ENCODE data around the gene TPST1. TPM values are rescaled to one million over a fixed set of nuclear protein-coding genes. Genes with fewer than 3 reads are reported as not detected.

TPST1 gene
- total RNA-seq, 4 donors from 2014 or later, result 1.5 to 28.3 (median 9.7) TPM

- 59 to 64% methylated on average over 3 to 8 of the region's 8 CpGs for WGBS, 2 donors (ENCODE audit: low coverage in 1 of 2)
- no peak for TF ChIP-seq POLR2A (IDR thresholded peaks at IDR 0.05)
- no peak for TF ChIP-seq POLR2AphosphoS5 (IDR thresholded peaks at IDR 0.05)
- TF ChIP-seq, protein P1, sequence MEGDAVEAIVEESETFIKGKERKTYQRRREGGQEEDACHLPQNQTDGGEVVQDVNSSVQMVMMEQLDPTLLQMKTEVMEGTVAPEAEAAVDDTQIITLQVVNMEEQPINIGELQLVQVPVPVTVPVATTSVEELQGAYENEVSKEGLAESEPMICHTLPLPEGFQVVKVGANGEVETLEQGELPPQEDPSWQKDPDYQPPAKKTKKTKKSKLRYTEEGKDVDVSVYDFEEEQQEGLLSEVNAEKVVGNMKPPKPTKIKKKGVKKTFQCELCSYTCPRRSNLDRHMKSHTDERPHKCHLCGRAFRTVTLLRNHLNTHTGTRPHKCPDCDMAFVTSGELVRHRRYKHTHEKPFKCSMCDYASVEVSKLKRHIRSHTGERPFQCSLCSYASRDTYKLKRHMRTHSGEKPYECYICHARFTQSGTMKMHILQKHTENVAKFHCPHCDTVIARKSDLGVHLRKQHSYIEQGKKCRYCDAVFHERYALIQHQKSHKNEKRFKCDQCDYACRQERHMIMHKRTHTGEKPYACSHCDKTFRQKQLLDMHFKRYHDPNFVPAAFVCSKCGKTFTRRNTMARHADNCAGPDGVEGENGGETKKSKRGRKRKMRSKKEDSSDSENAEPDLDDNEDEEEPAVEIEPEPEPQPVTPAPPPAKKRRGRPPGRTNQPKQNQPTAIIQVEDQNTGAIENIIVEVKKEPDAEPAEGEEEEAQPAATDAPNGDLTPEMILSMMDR (IDR thresholded peaks at IDR 0.05), result no peak
- TF ChIP-seq EP300 (IDR thresholded peaks at IDR 0.05; ENCODE audit: low read depth), result no peak
- Histone ChIP-seq H3K9me3 (no peaks in the 10 kb centered on the region), H3K36me3 (no peaks in the 10 kb centered on the region), H3K27ac (peak overlapping the region; percentile 42 to 65 (median 58)), H3K27me3 (no peaks in the 10 kb centered on the region), H3K4me1 (peaks cover 5 to 16% (median 5%) of the 10 kb centered on the region in 4 donors), H3K4me3 (no peak overlapping the region)
- intact Hi-C loops (cut with DNase I; ENCODE audit: low total_unique reads), result no loop called here
- DNase-seq, result no peak
- in situ Hi-C loops (cut with MboI; ENCODE audit: low pct_ligation_motif_present in 1 of 4, low pct_unique_long_range_greater_than_20kb in 1 of 4, low sequenced_read_pairs in 3 of 4), result no loop called here
These were observed 76.8 kb downstream of the TPST1 start for GRCh38 chr7:66281678-66282590.

- Histone ChIP-seq H3K4me1 (peaks cover 5 to 16% (median 5%) of the 10 kb centered on the region in 4 donors), H3K36me3 (no peaks in the 10 kb centered on the region), H3K27me3 (no peaks in the 10 kb centered on the region), H3K9me3 (no peaks in the 10 kb centered on the region), H3K4me3 (no peak overlapping the region), H3K27ac (peak overlapping the region; percentile 42 to 65 (median 58))
- intact Hi-C loops (cut with DNase I; ENCODE audit: low total_unique reads), result no loop called here
- in situ Hi-C loops (cut with MboI; ENCODE audit: low pct_ligation_motif_present in 1 of 4, low pct_unique_long_range_greater_than_20kb in 1 of 4, low sequenced_read_pairs in 3 of 4), result no loop called here
- DNase-seq, result no peak
- 78 to 86% methylated on average over 6 of the region's 6 CpGs for WGBS, 2 donors (ENCODE audit: low coverage in 1 of 2)
- TF ChIP-seq, protein P1 (IDR thresholded peaks at IDR 0.05), result no peak
- TF ChIP-seq POLR2AphosphoS5 (IDR thresholded peaks at IDR 0.05), result no peak
- TF ChIP-seq EP300 (IDR thresholded peaks at IDR 0.05; ENCODE audit: low read depth), result no peak
- TF ChIP-seq POLR2A (IDR thresholded peaks at IDR 0.05), result no peak
These were observed 77.4 kb downstream of the TPST1 start for GRCh38 chr7:66282591-66282935.

DNA sequence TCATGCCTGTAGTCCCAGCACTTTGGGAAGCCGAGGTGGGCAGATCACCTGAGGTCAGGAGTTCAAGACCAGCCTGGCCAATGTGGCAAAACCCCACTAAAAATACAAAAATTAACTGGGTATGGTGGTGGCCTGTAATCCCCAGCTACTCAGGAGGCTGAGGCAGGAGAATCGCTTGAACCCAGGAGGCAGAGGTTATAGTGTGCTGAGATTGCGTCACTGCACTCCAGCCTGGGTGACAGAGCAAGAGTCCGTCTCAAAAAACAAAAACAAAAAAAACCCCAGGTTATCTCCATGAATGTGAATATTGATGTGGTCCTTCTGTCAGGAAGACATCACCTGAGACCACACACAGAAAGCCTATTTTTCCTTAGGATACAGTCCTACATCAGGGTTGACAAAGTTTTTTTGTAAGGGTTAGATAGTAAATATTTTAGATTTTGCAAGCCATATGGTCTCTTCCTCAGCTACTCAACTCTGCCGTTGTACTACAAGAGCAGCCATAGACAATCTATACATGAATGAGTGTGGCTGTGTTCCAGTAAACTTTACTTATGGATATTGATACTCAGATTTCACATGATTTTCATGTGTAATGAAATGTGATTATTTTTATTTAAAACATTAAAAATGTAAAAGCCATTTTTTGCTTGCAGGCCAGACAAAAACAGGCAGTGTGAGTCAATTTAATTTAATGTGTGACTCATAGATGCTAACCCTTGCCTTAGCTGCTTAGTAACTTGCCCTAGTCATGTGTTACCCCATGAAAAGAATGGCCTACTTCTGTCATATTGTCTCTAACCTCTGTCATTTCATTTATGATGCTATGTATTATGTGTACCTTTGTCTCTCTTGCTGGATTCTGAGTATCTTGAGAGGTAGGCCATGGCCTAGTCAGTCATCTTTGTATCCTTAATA is 78.1 kb downstream of the TPST1 start:
- Histone ChIP-seq H3K4me1 (peaks cover 5 to 16% (median 5%) of the 10 kb centered on the region in 4 donors), H3K36me3 (no peaks in the 10 kb centered on the region), H3K4me3 (no peak overlapping the region), H3K27ac (peak overlapping the region; percentile 42 to 65 (median 58)), H3K9me3 (no peaks in the 10 kb centered on the region), H3K27me3 (no peaks in the 10 kb centered on the region)
- intact Hi-C loops (cut with DNase I; ENCODE audit: low total_unique reads), result no loop called here
- TF ChIP-seq EP300 (IDR thresholded peaks at IDR 0.05; ENCODE audit: low read depth) (no peak), POLR2A (IDR thresholded peaks at IDR 0.05) (no peak), POLR2AphosphoS5 (IDR thresholded peaks at IDR 0.05) (no peak)
- TF ChIP-seq, protein P1 (IDR thresholded peaks at IDR 0.05), result no peak
- no peak for DNase-seq
- 60 to 85% methylated on average over 2 to 5 of the region's 5 CpGs for WGBS, 2 donors (ENCODE audit: low coverage in 1 of 2)
- in situ Hi-C loops (cut with MboI; ENCODE audit: low pct_ligation_motif_present in 1 of 4, low pct_unique_long_range_greater_than_20kb in 1 of 4, low sequenced_read_pairs in 3 of 4), result no loop called here

GRCh38 chr7:66296001-66296521 is 90.9 kb downstream of the TPST1 start:
- Histone ChIP-seq H3K27ac (no peak overlapping the region), H3K36me3 (no peaks in the 10 kb centered on the region), H3K27me3 (no peaks in the 10 kb centered on the region), H3K4me1 (no peaks in the 10 kb centered on the region), H3K4me3 (no peak overlapping the region), H3K9me3 (peaks cover 10 to 13% of the 10 kb centered on the region in 2 donors)
- no peak for TF ChIP-seq POLR2AphosphoS5 (IDR thresholded peaks at IDR 0.05)
- no peak for TF ChIP-seq POLR2A (IDR thresholded peaks at IDR 0.05)
- no peak for TF ChIP-seq EP300 (IDR thresholded peaks at IDR 0.05; ENCODE audit: low read depth)
- in situ Hi-C loops (cut with MboI; ENCODE audit: low pct_ligation_motif_present in 1 of 4, low pct_unique_long_range_greater_than_20kb in 1 of 4, low sequenced_read_pairs in 3 of 4) (no loop called here), intact Hi-C loops (cut with DNase I; ENCODE audit: low total_unique reads) (no loop called here)
- 63 to 82% methylated on average over 1 of the region's 1 CpG for WGBS, 2 donors (ENCODE audit: low coverage in 1 of 2)
- DNase-seq, result no peak
